GM06990 (cell line): ENCODE measurements around the gene CHCHD6.

Experiments
- DNase-seq: peaks from one replicate; pipeline ENCODE4 v3.0.0-alpha.2; 2011; ENCODE audit not compliant: insufficient read length; ENCODE audit errors: extremely low read depth
- H3K27me3 ChIP-seq: replicated peaks from 2 replicates; pipeline ENCODE4 v1.6.0; 2011; ENCODE audit warnings: low read length; ENCODE audit not compliant: control insufficient read depth, insufficient read depth
- H3K36me3 ChIP-seq: 2 replicates; pipeline ENCODE4 v1.5.1; 2011; ENCODE audit warnings: low read length; ENCODE audit not compliant: control insufficient read depth, insufficient read depth
- H3K4me3 ChIP-seq: replicated peaks from 2 replicates; pipeline ENCODE4 v1.5.1; 2011; ENCODE audit warnings: low read depth, mild to moderate bottlenecking, control low read depth, low read length
- CTCF ChIP-seq: IDR thresholded peaks from 2 replicates; pipeline ENCODE4 v1.5.1; 2011; ENCODE audit warnings: low read length, control low read depth, mild to moderate bottlenecking, inconsistent platforms; ENCODE audit not compliant: insufficient read depth, poor library complexity, severe bottlenecking

The CHCHD6 gene

GRCh38 chr3:126997455-126998038 lies 293.5 kb downstream of the CHCHD6 start:
- no peaks in the 10 kb centered on the region for H3K36me3 ChIP-seq
- H3K27me3 ChIP-seq = no peaks in the 10 kb centered on the region
- TF ChIP-seq CTCF = no peak
- H3K4me3 ChIP-seq = no peak overlapping the region
- DNase-seq = no peak

- Histone ChIP-seq H3K4me3 (no peak overlapping the region), H3K36me3 (no peaks in the 10 kb centered on the region), H3K27me3 (no peaks in the 10 kb centered on the region)
- TF ChIP-seq CTCF = no peak
- DNase-seq = no peak
Measured at GRCh38 chr3:126998320-126998719, 294.3 kb downstream of the CHCHD6 start.

GRCh38 chr3:126998728-126999127 lies 294.7 kb downstream of the CHCHD6 start:
- H3K27me3 ChIP-seq = no peaks in the 10 kb centered on the region
- DNase-seq = no peak
- no peak for TF ChIP-seq CTCF
- H3K36me3 ChIP-seq = no peaks in the 10 kb centered on the region
- no peak overlapping the region for H3K4me3 ChIP-seq

GRCh38 chr3:126999383-126999782 lies 295.3 kb downstream of the CHCHD6 start:
- DNase-seq = no peak
- no peak for TF ChIP-seq CTCF
- H3K27me3 ChIP-seq = no peaks in the 10 kb centered on the region

GRCh38 chr3:127000119-127000518 lies 296.1 kb downstream of the CHCHD6 start:
- no peak overlapping the region for H3K4me3 ChIP-seq
- no peaks in the 10 kb centered on the region for H3K27me3 ChIP-seq
- TF ChIP-seq CTCF = no peak
- H3K36me3 ChIP-seq = no peaks in the 10 kb centered on the region
- DNase-seq = no peak

More at GRCh38 chr3:126999383-126999782, 295.3 kb downstream of the CHCHD6 start:
- Histone ChIP-seq H3K36me3 (no peaks in the 10 kb centered on the region), H3K4me3 (no peak overlapping the region)

- no peak for DNase-seq
- TF ChIP-seq CTCF = no peak
Measured at GRCh38 chr3:127000761-127001160, 296.7 kb downstream of the CHCHD6 start.

More at GRCh38 chr3:127000761-127001160, 296.7 kb downstream of the CHCHD6 start:
- no peaks in the 10 kb centered on the region for H3K36me3 ChIP-seq
- no peak overlapping the region for H3K4me3 ChIP-seq
- H3K27me3 ChIP-seq = no peaks in the 10 kb centered on the region
